GM18511 (cell line): ENCODE measurements around the gene CCDC68.
A peak's percentile ranks its signal among the peaks of the same experiment; 100 is the strongest.
"Not testable (repeated sequence)": the region's sequence is repeated elsewhere in the genome, so short reads cannot be mapped to it uniquely, and the experiment has no call there.

Experiments
- ATAC-seq: cut with Tn5 transposase; IDR thresholded peaks from one replicate; pipeline ENCODE4 v1.9.1; 2021; ENCODE audit warnings: mild to moderate bottlenecking, moderate library complexity; ENCODE audit not compliant: unreplicated experiment

CCDC68 gene, protein sequence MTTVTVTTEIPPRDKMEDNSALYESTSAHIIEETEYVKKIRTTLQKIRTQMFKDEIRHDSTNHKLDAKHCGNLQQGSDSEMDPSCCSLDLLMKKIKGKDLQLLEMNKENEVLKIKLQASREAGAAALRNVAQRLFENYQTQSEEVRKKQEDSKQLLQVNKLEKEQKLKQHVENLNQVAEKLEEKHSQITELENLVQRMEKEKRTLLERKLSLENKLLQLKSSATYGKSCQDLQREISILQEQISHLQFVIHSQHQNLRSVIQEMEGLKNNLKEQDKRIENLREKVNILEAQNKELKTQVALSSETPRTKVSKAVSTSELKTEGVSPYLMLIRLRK

DNA sequence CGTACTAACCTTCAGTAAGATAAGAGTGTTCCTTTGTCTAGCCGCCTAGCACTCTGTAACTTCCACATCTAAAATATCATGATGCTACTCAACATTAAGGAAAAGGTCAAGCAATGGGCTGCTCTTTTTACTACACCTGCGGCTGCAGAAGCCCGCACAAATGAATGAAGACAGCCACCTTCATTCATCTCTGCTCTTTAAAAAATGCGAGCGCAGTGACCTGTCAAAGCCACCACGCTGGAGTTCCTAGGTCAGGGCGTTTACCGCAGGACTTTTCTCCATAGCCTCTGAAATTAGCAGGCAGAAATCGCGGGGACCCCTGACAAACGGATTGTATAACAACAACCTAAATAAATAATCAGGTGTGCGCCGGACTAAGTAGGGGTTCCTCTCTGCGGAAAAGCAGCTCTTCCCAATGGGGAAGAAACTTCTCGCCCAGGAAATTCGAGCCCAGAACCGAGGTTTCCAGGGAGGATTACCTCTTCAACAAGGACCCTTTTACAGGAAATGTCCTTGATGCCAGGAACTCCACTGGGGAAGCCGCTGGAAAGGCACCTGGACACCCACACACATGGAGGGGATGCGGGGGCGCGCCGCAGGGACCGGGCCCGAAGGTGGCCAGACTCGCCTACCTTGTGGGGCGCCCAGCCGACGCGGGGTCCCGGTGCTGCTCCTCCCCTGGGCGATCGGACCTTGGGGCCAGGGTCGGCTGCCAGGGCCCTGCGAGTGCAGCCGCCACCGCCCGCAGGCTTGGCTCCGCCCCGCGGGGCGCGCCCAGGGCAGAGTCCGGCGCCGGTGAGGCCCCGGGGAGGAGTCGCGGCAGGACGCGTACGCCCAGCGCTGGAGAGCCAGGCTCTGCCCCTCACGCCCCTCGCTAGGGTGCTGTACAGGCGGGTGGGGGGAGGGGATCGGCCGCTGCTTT is at the start of gene CCDC68:
Gene CCDC68 (minus strand): TSS at position 758 of the 922 bp plus-strand sequence. CDS start 16,670 bp downstream, outside the sequence.
- no peak for ATAC-seq

DNA sequence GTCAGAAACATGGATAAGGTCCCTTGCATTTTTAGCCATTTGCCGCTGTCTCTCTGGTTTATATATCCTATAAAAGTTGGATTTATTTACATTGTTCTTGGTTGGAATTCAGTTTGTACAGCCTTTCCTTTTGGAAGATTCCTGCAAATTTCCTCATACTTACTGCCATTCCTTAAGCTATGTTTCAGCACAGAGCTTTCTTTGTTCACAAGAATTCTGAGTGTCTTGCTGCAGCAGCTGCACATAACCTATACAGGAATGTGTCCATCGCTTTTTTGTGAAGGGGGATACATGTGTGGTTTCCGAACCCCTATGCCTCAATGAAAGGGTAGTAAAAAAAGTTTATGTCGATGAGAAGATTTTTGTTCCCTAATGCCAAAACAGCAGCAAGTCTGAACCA is 48.3 kb upstream of the CCDC68 start:
- no peak for ATAC-seq

DNA sequence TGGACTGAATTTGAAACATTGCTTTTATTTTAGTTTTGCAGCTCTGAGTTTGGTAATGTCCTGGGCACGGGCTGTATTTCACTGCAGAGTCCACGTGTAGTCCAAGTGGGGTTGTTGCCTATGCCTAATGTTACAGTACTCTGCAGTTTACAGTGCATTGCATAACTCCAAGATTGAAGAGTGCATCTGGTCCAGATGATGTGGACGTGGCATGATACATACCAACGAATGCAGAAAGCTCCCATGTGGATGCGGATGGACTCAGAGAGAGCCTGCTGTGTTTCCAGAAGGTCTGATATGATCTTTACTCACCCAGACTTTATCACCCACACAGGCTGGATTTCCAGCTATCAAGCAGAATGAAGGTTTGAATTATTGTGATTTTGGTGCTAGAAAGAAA is 44.4 kb upstream of the CCDC68 start:
- no peak for ATAC-seq

DNA sequence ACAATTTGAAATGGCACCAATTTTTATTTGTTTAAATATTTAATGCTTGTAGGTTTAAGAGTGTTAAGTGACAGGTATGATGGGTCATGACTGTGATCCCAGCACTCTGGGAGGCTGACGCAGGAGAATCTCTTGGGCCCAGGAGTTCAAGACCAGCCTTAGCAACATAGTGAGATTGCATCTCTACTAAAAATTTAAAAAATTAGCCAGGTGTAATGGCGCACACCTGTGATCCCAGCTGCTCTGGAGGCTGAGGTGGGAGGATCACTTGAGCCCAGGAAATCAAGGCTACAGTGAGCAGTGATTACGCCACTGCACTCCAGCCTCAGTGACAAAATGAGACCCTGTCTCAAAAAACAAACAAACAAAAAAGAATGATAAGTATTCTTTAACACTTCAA is 43.0 kb upstream of the CCDC68 start:
- no peak for ATAC-seq

DNA sequence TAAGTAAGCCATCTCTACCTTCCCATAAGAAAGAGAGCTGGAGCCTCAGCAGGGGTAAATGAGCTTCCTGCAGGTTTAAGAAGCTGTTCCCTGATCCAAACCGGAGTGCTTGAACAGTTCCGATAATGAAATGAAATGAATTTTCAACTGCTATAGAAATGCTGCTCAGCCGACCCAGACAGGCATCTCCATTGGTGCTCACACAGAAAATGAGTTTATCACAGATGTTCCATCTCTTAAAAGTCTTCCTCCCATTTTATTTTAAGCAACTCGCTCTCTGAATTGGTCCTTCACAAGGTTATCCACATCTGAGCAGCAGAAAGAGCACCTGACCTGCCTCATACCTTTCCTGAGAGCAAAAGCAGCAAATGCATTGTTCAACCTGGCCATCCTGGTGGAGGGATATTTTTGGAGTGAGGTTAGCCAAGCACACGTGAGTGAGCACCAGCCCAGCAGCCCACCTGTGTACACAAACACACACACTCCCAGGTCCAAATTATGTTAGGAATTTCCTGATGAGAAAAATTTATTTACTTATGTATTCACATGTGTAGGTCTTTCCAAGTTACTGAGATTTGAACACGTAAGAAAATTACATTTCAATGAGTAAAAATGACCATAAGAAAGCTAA is 42.2 kb upstream of the CCDC68 start:
- no peak for ATAC-seq

DNA sequence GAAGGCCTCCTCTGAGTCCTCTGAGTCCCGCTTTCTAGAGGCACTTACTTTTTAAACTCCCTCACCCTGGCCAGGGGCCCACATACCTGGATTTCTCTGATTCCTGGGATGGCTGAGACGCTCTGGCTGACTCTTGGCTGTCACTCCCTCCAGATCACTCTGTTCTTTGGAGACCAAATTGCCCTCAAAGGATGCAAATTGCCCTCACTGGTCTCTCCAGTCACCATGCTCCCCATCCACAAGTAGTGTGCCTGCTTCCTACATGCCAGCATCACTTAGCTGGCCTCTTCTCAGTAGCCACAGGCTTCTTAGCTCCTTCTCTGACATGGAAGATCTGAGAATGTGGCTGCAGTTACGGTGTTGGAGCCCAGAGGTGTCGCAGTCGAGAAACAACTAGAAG is 41.3 kb upstream of the CCDC68 start:
- ATAC-seq = no peak

DNA sequence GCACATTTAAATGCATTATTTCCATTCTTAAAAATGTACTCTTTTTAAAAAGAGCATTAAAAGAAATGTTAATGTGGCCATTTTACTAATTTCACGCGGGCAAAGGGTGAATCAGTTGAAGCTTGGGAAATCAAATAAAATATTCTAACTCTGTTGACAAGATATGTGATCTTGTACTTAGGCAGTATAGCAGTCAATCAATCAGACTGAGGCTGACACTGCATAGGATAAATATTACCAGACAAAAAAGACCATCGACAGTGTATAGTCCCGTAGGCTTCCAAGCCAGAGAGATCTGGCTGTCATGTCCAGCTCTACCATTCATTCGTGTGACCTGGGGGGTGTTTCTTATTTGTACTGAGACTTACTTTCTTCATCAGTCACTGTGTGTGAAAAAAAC is 39.8 kb upstream of the CCDC68 start:
- no peak for ATAC-seq

DNA sequence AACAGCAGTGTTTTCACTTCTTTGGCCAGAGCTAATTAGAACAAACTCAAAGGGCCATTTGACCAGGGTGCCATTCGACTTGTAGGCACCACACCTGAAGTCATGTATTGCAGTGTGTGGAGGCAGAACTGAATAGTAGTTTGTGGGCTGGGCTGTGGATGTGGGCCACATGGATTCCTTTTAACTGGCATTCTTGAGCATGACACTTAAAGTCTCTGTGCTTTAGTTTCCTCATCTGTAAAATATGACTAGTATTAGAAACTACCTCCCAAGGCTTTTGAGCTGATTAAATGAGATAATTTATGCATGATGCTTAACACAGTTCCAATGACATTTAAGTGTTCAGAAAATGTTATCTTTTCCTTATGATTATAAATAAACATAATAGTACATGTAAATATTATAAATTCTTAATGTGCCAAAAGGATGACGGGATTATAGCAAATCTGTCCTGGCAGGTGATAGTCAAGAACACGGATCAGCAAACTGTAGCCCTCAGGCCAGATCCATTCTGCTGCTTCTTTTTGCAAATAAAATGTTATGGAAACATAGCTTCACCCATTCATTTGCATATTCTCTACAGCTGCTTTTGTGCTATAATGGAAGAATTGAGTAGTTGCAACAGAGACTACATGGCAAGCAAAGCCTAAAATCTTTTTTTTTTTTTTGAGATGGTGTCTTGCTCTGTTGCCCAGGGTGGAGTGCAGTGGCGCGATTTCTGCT is 36.3 kb upstream of the CCDC68 start:
- no peak for ATAC-seq

DNA sequence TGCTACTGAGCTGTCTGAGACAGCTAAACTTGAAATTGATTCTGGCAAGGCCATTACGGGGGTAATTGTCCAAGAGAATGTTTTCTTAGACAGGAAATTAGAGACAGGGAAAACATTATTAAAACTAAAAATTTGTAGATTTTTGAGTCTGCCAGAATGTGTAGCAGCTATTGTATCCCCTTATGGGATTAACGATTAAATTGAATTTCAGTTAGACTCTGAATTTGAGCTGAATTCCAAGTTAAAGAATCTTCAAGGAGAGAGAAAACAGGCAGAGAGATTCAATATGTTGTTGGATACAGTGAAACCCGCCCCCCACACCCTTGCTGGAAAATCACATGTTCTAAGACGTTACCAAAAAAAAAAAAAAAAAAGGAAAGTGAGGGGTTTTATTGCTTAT is 32.7 kb upstream of the CCDC68 start:
- ATAC-seq = no peak

DNA sequence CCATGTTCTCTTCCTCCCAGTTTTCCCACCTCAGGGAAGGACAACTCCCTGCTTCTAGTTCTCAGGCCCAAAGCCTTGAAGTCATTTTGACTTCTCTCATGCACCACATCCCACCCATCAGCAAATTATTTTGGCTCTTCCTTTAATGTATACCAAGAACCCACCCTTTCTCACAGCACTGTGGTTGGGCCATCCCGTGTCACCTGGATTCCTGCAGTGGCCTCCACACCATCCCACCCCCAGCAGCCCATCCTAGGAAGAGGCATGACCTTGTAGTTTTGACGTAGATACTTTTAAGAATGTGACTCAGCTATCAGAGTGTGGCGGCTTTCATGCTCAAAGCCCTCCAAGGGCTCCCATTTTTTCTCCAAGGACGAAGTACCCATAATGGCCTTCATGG is 25.6 kb upstream of the CCDC68 start:
- ATAC-seq = no peak

DNA sequence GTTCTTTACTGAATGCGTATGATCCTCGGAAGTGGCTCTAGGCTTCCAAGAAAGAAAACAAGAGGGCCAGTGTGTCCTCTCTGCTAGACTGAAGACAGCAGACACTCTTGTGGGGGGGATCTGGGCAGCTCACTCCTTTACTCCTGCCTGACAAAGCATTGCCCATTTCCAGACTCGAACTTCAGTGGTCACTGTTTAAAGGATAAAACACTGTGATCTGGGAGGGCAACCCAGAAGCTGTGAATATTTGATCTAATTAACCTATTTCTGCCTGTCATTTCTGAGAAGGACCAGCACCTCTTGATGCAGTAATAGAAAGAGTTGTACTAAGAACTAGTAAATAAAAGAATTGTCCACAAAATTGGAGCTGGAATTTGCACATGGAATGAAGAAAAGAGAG is 24.5 kb upstream of the CCDC68 start:
- no peak for ATAC-seq

DNA sequence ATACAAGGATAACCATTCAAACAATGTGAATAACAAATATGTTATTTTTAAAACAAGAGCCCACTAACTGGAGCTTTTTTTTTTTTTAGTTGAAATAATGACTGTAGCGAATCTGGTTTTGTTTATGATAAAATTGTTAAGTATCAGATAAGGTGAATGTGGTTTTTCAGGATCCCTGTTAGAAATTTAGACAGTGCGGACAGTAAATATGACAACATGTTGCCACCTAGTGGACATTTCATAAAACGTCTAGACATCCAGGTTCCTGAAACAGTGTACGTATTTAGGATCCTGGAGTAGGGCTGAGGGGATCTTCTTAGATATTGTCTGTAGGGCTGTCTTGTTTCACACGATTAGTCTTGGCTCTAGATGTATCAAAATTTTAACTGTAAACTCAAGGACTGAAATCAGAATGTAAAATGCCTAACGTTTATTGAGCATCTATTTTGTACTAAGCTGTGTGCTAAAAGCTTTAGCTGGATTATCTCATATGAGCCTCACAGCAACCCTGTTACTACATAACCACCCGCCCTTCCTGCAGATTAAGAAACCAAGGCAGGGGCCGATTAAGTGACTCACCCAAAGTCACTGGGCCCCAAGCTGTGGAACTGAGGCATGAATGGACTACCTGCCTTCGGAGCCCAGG is 23.9 kb upstream of the CCDC68 start:
- peak; percentile 82 for ATAC-seq

DNA sequence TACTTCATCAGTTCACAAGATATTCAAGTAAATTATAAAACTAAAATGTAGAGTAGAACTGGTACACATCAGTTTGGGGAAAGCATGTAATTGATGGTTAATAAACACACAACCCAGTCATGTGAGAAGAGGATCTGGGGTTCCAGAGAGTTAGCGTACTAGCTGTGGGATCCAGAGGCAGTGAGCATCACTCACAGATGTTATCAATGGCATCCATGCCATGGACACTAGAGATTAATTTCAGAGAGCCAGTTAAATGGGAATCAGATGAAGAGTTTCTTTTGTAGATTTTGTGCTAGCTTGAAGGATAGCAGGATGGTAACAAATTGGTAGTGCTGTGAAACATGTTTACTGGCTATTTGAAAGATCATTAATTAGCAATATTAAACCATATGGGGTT is 21.8 kb upstream of the CCDC68 start:
- ATAC-seq = no peak

DNA sequence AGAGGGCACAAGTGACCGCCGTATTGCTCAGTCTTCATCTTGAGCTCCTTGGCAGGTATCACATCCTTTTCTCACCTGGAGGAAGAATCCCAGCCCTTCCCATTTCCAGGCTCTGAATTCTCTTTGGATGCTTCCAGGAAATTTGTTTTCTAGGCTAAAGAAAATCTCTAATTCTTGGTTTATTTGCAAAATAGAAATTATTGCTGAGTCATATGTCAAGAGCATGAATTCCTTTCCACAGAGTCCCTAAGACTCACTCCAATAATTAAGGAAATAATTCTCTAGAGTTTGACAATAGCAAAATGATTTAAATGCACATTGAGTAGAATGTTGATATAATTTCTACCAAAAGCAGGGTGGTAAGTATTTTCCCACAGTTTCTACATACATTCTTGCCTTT is 16.3 kb upstream of the CCDC68 start:
- no peak for ATAC-seq

DNA sequence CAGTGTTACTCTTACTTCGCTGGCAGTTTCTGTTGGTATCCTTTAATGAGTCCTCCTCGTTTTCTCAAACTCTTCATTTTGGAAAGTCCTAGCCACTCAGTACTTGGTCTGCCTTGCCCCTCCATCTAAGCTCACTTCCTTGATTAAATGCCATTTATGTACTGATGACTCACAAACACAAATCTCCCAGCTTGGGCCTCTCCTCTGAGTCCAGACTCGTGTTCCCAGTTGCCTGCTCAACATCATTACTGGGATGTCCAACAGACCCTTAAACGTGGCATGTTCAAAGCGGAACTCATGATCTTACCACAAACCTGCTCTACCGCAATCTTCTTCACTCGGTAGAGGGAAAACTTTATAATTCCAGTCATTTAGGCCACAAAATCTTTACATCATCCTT is 13.8 kb upstream of the CCDC68 start:
- no peak for ATAC-seq

DNA sequence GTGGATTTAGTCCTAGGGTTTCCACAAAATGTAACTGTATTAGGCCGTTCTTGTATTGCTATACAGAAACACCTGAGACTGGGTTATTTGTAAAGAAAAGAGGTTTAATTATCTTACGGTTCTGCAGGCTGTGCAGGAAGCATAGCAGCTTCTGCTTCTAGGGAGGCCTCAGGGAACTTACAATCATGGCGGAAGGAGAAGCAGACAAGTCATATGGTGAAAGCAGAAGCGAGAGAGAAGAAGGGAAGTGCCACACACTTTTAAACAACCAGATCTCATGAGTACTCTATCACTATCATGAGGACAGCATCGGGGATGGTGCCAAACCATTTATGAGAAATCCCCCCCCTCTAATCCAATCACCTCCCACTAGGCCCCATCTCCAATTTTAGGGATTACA is 9.5 kb upstream of the CCDC68 start:
- no peak for ATAC-seq

DNA sequence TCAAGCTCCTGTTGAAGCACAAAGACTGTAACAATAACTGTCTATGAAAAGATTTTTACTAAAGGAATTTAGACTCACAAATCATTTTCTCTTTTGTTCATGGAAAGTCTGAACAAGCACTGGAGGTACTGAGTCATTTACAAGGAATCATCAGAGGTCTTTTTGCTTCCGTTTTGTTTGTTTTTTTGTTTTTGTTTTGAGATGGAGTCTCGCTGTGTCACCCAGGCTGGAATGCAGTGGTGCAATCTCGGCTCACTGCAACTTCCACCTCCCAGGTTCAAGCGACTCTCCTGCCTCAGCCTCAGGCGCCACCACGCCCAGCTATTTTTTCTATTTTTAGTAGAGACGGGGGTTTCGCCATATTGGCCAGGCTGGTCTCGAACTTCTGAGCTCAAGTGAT is 9.0 kb upstream of the CCDC68 start:
- not testable (repeated sequence) for ATAC-seq

DNA sequence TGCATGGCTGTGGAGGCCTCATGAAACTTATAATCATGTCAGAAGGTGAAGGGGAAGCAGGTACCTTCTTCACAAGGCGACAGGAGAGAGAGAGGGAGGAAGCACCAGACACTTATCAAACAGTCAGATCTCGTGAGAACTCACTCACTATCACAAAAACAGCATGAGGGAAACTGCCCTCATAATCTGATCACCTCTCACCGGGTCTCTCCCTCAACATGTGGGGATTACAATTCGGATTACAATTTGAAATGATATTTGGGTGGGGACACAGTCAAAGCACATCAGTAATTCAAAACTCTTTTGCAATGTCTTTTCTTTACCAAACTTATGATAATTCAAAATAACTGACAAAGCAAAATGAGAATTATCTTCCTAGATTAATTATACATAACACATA is 8.5 kb upstream of the CCDC68 start:
- ATAC-seq = no peak

DNA sequence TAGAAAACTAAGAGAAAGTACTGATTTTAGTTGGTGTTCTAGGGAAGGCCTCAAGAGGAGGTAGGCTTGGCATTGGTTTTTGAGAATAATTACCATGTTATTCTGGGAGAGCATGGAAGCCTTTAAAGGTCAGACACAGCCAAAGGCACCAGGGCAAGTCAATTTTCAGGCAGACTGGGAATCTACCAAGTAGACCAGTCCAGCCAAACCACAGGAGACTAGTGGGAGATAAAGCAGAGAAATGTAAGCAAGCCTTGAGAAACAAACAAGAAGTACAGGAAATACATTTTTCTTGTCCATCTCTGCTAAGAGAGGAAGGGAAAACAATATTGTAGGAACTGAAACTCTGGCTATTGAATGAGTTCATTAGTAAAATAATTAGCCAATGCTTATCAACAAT is 5.5 kb upstream of the CCDC68 start:
- ATAC-seq = no peak

DNA sequence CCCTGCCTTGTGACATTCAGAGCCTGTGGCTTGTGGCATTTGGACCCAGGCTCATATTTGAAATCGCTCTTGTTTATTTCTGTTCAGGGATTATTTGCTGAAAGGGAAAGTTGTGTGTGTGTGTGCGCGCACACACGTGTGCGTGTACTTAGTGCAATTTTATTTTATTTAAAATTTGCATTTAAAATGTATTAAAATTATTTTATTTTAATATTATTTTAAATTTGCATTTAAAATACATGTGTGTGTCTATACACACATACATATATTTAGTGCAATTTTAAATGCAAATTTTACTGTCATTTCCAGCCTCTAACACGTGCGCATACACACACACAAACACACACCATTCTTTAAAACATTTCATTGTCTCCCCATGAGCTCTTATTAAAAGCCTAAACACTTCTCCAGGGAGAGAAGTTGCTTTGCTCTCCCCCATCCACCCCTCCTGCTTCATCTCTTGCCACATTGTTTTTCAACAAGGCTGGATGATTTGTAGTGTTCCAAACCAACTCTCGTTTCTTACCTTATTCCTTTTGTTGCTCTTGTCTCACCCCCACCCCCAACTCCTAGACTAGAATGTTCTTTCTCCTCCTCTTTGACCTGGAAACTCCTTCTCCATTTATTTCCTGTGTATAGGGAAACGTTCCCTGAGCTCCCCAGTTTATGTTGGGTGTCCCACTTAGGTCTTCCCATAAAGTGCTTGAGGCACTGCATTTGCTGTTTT is 3.8 kb upstream of the CCDC68 start:
- no peak for ATAC-seq
